HepG2 (cell line): ENCODE measurements around the gene COCH. TPM values are rescaled to one million over a fixed set of nuclear protein-coding genes. Genes with fewer than 3 reads are reported as not detected.
A peak's percentile ranks its signal among the peaks of the same experiment; 100 is the strongest.

Experiments used
- MTERF4 ChIP-seq: sonication (generic); formaldehyde crosslinking; IDR thresholded peaks from 2 replicates; pipeline ENCODE4 v1.8.0; 2023; ENCODE audit warnings: mild to moderate bottlenecking, missing genetic modification reagents
- PITX1 ChIP-seq: sonication (generic); formaldehyde crosslinking; IDR thresholded peaks from 2 replicates; pipeline ENCODE4 v1.5.1; 2020; ENCODE audit warnings: mild to moderate bottlenecking, missing genetic modification reagents
- POGK ChIP-seq: sonication (generic); formaldehyde crosslinking; conservative IDR thresholded peaks from 2 replicates; pipeline ENCODE4 v1.8.0; 2022; ENCODE audit warnings: mild to moderate bottlenecking, moderate library complexity, missing genetic modification reagents
- POLR2A ChIP-seq, 2 experiments: IDR thresholded peaks; 2 replicates each; pipeline ENCODE4 v1.6.1; 2011; ENCODE audit warnings: low read depth in 2 of 2, low read length in 2 of 2, mild to moderate bottlenecking in 1 of 2, moderate library complexity in 1 of 2; ENCODE audit not compliant: insufficient read depth in 1 of 2
- SNAI1 ChIP-seq: sonication (generic); formaldehyde crosslinking; IDR thresholded peaks from 2 replicates; pipeline ENCODE4 v1.5.0; 2020; ENCODE audit warnings: mild to moderate bottlenecking, missing genetic modification reagents, borderline replicate concordance
- ZHX2 ChIP-seq, 2 experiments: sonication (generic) in 1 of 2; formaldehyde crosslinking in 1 of 2; IDR thresholded peaks; 2 replicates each; pipeline versions ENCODE4 v1.6.1 to v1.9.0; 2014 to 2022; ENCODE audit warnings: antibody characterized with exemption in 1 of 2, borderline replicate concordance in 1 of 2, inconsistent platforms in 1 of 2, low read depth in 1 of 2, missing genetic modification reagents in 1 of 2
- ZNF326 ChIP-seq: sonication (generic); formaldehyde crosslinking; IDR thresholded peaks from 2 replicates; pipeline ENCODE4 v1.4.0; 2020; ENCODE audit warnings: missing genetic modification reagents, borderline replicate concordance
- polyA plus RNA-seq, 8 experiments: library from polyadenylated mRNA; depleted of rRNA in 3 of 8; stranded (reverse) in 7 of 8; unstranded in 1 of 8; fragments of >200 nt; fragmentation: Illumina TruSeq in 4 of 8; extraction: Trizol in 4 of 8; gene quantifications; 2 replicates each; pipeline versions ENCODE4 v1.2.1 to v1.2.3, GENCODE V29; 2011 to 2016; ENCODE audit warnings: low read depth in 4 of 8, missing spikeins in 1 of 8, mixed read lengths in 1 of 8; ENCODE audit not compliant: insufficient read depth in 1 of 8
- total RNA-seq, 5 experiments: library from RNA; depleted of rRNA; stranded (reverse); fragments of >200 nt; fragmentation: Illumina TruSeq; extraction: Trizol; gene quantifications; 2 replicates each; pipeline ENCODE4 v1.2.3, GENCODE V29; 2016; ENCODE audit warnings: low read depth in 1 of 5

The COCH gene
- total and polyA plus RNA-seq, 2 of the 13 experiments (the other 11 are each of a cell fraction or from before 2014, with no cell fraction given), result 78.2 to 79.3 TPM

GRCh38 chr14:30874999-30875787, 834 bp downstream of the COCH start (continued):
- peak; percentile 70; the same call in 1 of the 2 replicates for TF ChIP-seq ZHX2 (IDR thresholded peaks at IDR 0.05; ENCODE audit: low read depth)
- TF ChIP-seq ZHX2 (CRISPR knock-in tag; IDR thresholded peaks at IDR 0.05; ENCODE audit: borderline replicate concordance), result no peak
- 0 out of 2 replicates have a peak, but pooled peaks have one; percentile 23 for TF ChIP-seq MTERF4 (CRISPR knock-in tag)
- TF ChIP-seq ZNF326 (CRISPR knock-in tag), result no peak
- peak; percentile 15; the same call in 1 of the 2 replicates for TF ChIP-seq PITX1
- TF ChIP-seq POLR2A (IDR thresholded peaks at IDR 0.05; ENCODE audit: insufficient read depth in 1 of 2, low read depth in 2 of 2, low read length in 2 of 2), result peak in 1 of 2 experiments; percentile 19; a peak in 1 of 4 replicates
- no peak for TF ChIP-seq POGK (CRISPR knock-in tag)
- peak; percentile 3; the same call in 1 of the 2 replicates for TF ChIP-seq SNAI1
